Prostate gland (tissue), 2 donors: ENCODE measurements around the gene RAB8A.

Experiments
- CTCF ChIP-seq, 4 experiments: fragments of 200-600 bp in 2 of 4; fragments of 450-650 bp in 2 of 4; sonication (generic) in 2 of 4; IDR thresholded peaks; 1 replicate in 3 of 4; 2 replicates in 1 of 4; pipeline ENCODE4 v1.5.1; 2016 to 2019; ENCODE audit warnings: antibody characterized with exemption in 4 of 4, mild to moderate bottlenecking in 2 of 4, moderate library complexity in 2 of 4
- POLR2A ChIP-seq: fragments of 450-650 bp; IDR thresholded peaks from one replicate; pipeline ENCODE4 v1.6.1; 2016; ENCODE audit warnings: antibody characterized with exemption, mild to moderate bottlenecking
- POLR2AphosphoS5 ChIP-seq: sonication (generic); formaldehyde crosslinking; IDR thresholded peaks from one replicate; pipeline ENCODE4 v1.6.1; 2017; ENCODE audit warnings: antibody characterized with exemption

DNA sequence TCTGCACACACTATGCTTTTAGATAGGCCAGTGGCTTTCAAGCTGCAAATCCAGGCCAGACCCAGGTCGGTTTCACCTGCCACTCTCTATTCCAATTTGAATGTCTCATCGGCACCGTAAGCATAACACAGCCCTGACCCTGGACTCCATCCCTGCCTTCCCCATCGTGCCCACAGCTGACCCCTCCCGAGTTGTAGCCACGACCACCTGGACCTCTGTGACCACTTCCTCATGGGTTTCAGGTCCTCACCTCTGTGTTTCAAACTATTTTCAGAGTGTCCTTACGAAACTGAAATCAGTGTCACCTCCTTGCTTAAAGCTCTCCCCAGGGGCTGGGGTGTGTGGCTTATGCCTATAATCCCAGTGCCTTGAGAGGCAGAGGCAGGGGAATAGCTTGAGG lies 22.8 kb downstream of the RAB8A start:
- TF ChIP-seq CTCF (IDR thresholded peaks at IDR 0.05) (no peak), POLR2AphosphoS5 (no peak), POLR2A (no peak)
